VCaP (cell line): ENCODE measurements around the gene PNO1.
"Not testable (repeated sequence)": the region's sequence is repeated elsewhere in the genome, so short reads cannot be mapped to it uniquely, and the experiment has no call there.

Experiments
- H3K27ac ChIP-seq: fragments of 450-650 bp; 2 replicates; pipeline ENCODE4 v1.5.1; 2017
- CTCF ChIP-seq: fragments of 450-650 bp; conservative IDR thresholded peaks from 2 replicates; pipeline ENCODE4 v1.5.1; 2017; ENCODE audit warnings: mild to moderate bottlenecking, moderate library complexity

The PNO1 gene

GRCh38 chr2:68157402-68158133, at the start of gene PNO1:
PNO1 (plus strand) TSS chr2:68157888; CDS start chr2:68157935, 47 bp downstream.
- TF ChIP-seq CTCF: no peak
- H3K27ac ChIP-seq: peak within 1 kb of the TSS; percentile 97

GRCh38 chr2:68108120-68108519, 49.6 kb upstream of the PNO1 start:
- TF ChIP-seq CTCF: no peak
- H3K27ac ChIP-seq: no peak overlapping the region

GRCh38 chr2:68110102-68110501, 47.6 kb upstream of the PNO1 start:
- no peak; the same call in 1 of the 2 replicates for TF ChIP-seq CTCF
- H3K27ac ChIP-seq: no peak overlapping the region

GRCh38 chr2:68115965-68116364, 41.7 kb upstream of the PNO1 start:
- no peak for TF ChIP-seq CTCF
- no peak overlapping the region for H3K27ac ChIP-seq

- not testable (repeated sequence) for H3K27ac ChIP-seq
These were observed 39.8 kb upstream of the PNO1 start for GRCh38 chr2:68117922-68118321.

- no peak for TF ChIP-seq CTCF
These were observed 38.9 kb upstream of the PNO1 start for GRCh38 chr2:68118816-68119215.

GRCh38 chr2:68119504-68119903, 38.2 kb upstream of the PNO1 start:
- H3K27ac ChIP-seq: no peak overlapping the region
- TF ChIP-seq CTCF: no peak

More at GRCh38 chr2:68118816-68119215, 38.9 kb upstream of the PNO1 start:
- no peak overlapping the region for H3K27ac ChIP-seq
